ENCODE data around the gene HBZ.

HBZ gene

GRCh38 chr16:185213-185612 lies 32.8 kb downstream of the HBZ start (continued):
- no peak for TF ChIP-seq PPARA (CRISPR knock-in tag; IDR thresholded peaks at IDR 0.05; ENCODE audit: borderline replicate concordance)
- TF ChIP-seq POU6F1 (CRISPR knock-in tag; IDR thresholded peaks at IDR 0.05; ENCODE audit: borderline replicate concordance, low read depth) = no peak
- no peak for TF ChIP-seq CSDC2 (CRISPR knock-in tag; IDR thresholded peaks at IDR 0.05)
- no peak for TF ChIP-seq CSRNP3 (CRISPR knock-in tag; IDR thresholded peaks at IDR 0.05)

- TF ChIP-seq ZFP30 (CRISPR knock-in tag; IDR thresholded peaks at IDR 0.05) (no peak), ARNTL (CRISPR knock-in tag; IDR thresholded peaks at IDR 0.05; ENCODE audit: borderline replicate concordance, low read depth) (no peak), PPARA (CRISPR knock-in tag; IDR thresholded peaks at IDR 0.05; ENCODE audit: borderline replicate concordance) (no peak), TOX (CRISPR knock-in tag; IDR thresholded peaks at IDR 0.05; ENCODE audit: borderline replicate concordance) (no peak), SNAI2 (CRISPR knock-in tag; IDR thresholded peaks at IDR 0.05) (no peak), ZC3H10 (CRISPR knock-in tag; IDR thresholded peaks at IDR 0.05) (no peak), PATZ1 (CRISPR knock-in tag; IDR thresholded peaks at IDR 0.05; ENCODE audit: borderline replicate concordance) (no peak), RARB (CRISPR knock-in tag; IDR thresholded peaks at IDR 0.05) (no peak), GLIS3 (CRISPR knock-in tag; IDR thresholded peaks at IDR 0.05) (no peak), ISL1 (CRISPR knock-in tag; IDR thresholded peaks at IDR 0.05) (no peak), BACH2 (CRISPR knock-in tag; IDR thresholded peaks at IDR 0.05; ENCODE audit: borderline replicate concordance) (no peak), OSR1 (CRISPR knock-in tag; IDR thresholded peaks at IDR 0.05) (no peak), TSHZ2 (CRISPR knock-in tag; IDR thresholded peaks at IDR 0.05) (no peak), POU6F1 (CRISPR knock-in tag; IDR thresholded peaks at IDR 0.05; ENCODE audit: borderline replicate concordance, low read depth) (no peak)
- ATAC-seq = no peak
Observed at GRCh38 chr16:185691-186090, 33.2 kb downstream of the HBZ start.

GRCh38 chr16:187330-187729 lies 34.9 kb downstream of the HBZ start:
- TF ChIP-seq BACH2 (CRISPR knock-in tag; IDR thresholded peaks at IDR 0.05; ENCODE audit: borderline replicate concordance) (no peak), ZNF8 (CRISPR knock-in tag; IDR thresholded peaks at IDR 0.05) (no peak), CREB5 (CRISPR knock-in tag; IDR thresholded peaks at IDR 0.05; ENCODE audit: low read depth) (no peak), TCF4 (CRISPR knock-in tag; IDR thresholded peaks at IDR 0.05; ENCODE audit: borderline replicate concordance) (no peak), ESRRG (CRISPR knock-in tag; IDR thresholded peaks at IDR 0.05) (no peak), OSR1 (CRISPR knock-in tag; IDR thresholded peaks at IDR 0.05) (no peak), CSRNP3 (CRISPR knock-in tag; IDR thresholded peaks at IDR 0.05) (no peak), ZNF565 (CRISPR knock-in tag; conservative IDR thresholded peaks at IDR 0.05; ENCODE audit: low read depth) (no peak), ISL1 (CRISPR knock-in tag; IDR thresholded peaks at IDR 0.05) (no peak), SNAI2 (CRISPR knock-in tag; IDR thresholded peaks at IDR 0.05) (no peak), ZFP3 (CRISPR knock-in tag; IDR thresholded peaks at IDR 0.05) (no peak), ARNTL (CRISPR knock-in tag; IDR thresholded peaks at IDR 0.05; ENCODE audit: borderline replicate concordance, low read depth) (no peak), RARB (CRISPR knock-in tag; IDR thresholded peaks at IDR 0.05) (no peak), ZC3H10 (CRISPR knock-in tag; IDR thresholded peaks at IDR 0.05) (no peak), ZNF70 (CRISPR knock-in tag; IDR thresholded peaks at IDR 0.05) (no peak), ZFP30 (CRISPR knock-in tag; IDR thresholded peaks at IDR 0.05) (no peak), PATZ1 (CRISPR knock-in tag; IDR thresholded peaks at IDR 0.05; ENCODE audit: borderline replicate concordance) (no peak), GLIS3 (CRISPR knock-in tag; IDR thresholded peaks at IDR 0.05) (no peak)

More at GRCh38 chr16:187330-187729, 34.9 kb downstream of the HBZ start:
- ATAC-seq = no peak

Measured in SK-N-SH treated with all-trans-retinoic acid at 6 μM for 48 hours (cell line).